Mesenchymal stem cell (in vitro differentiated cells and primary cell): ENCODE results near the gene KRTAP9-7.
"Not testable (repeated sequence)": the region's sequence is repeated elsewhere in the genome, so short reads cannot be mapped to it uniquely, and the experiment has no call there.

Source experiments
- DNase-seq: peaks from one replicate; pipeline ENCODE4 v3.0.0-alpha.2; 2013
- H2AFZ ChIP-seq: one replicate; pipeline ENCODE4 v1.6.1; 2013; ENCODE audit warnings: low read depth, mild to moderate bottlenecking, control low read depth, inconsistent platforms, low read length, moderate library complexity
- H2AK5ac ChIP-seq: 2 replicates; pipeline ENCODE4 v1.6.1; 2013; ENCODE audit warnings: low read length, moderate library complexity, mild to moderate bottlenecking, inconsistent platforms; ENCODE audit not compliant: severe bottlenecking
- H2BK120ac ChIP-seq: one replicate; pipeline ENCODE4 v1.6.1; 2013; ENCODE audit warnings: low read depth, mild to moderate bottlenecking, inconsistent platforms, low read length, moderate library complexity
- H2BK12ac ChIP-seq, 2 experiments: one replicate each; pipeline ENCODE4 v1.6.1; 2013; ENCODE audit warnings: inconsistent platforms in 2 of 2, low read length in 2 of 2, mild to moderate bottlenecking in 2 of 2, moderate library complexity in 2 of 2, control low read depth in 1 of 2
- H2BK15ac ChIP-seq: one replicate; pipeline ENCODE4 v1.6.1; 2013; ENCODE audit warnings: mild to moderate bottlenecking, low read depth, inconsistent platforms; ENCODE audit not compliant: poor library complexity, severe bottlenecking
- H2BK5ac ChIP-seq: 2 replicates; pipeline ENCODE4 v1.6.1; 2013; ENCODE audit warnings: low read depth, mild to moderate bottlenecking, low read length, control low read depth, inconsistent platforms; ENCODE audit not compliant: poor library complexity, severe bottlenecking
- H3K14ac ChIP-seq, 2 experiments: one replicate each; pipeline ENCODE4 v1.6.1; 2013; ENCODE audit warnings: inconsistent platforms in 2 of 2, low read length in 2 of 2, control low read depth in 1 of 2, mild to moderate bottlenecking in 1 of 2, moderate library complexity in 1 of 2
- H3K18ac ChIP-seq, 2 experiments: one replicate each; pipeline ENCODE4 v1.6.1; 2013; ENCODE audit warnings: inconsistent platforms in 2 of 2, low read length in 2 of 2, control low read depth in 1 of 2, low read depth in 1 of 2, mild to moderate bottlenecking in 1 of 2
- H3K23ac ChIP-seq, 2 experiments: one replicate each; pipeline ENCODE4 v1.6.1; 2013; ENCODE audit warnings: inconsistent platforms in 2 of 2, low read length in 2 of 2, mild to moderate bottlenecking in 2 of 2, moderate library complexity in 2 of 2, control low read depth in 1 of 2
- H3K27ac ChIP-seq: 2 replicates; pipeline ENCODE4 v1.5.1; 2013; ENCODE audit warnings: mild to moderate bottlenecking, moderate library complexity, low read length, control low read depth, inconsistent platforms; ENCODE audit not compliant: poor library complexity, severe bottlenecking
- H3K27me3 ChIP-seq, 2 experiments: 2 replicates each; pipeline versions ENCODE4 v1.6.1 to v1.7.0; 2013; ENCODE audit warnings: low read length in 2 of 2, mild to moderate bottlenecking in 2 of 2, moderate library complexity in 2 of 2, control low read depth in 1 of 2, inconsistent platforms in 1 of 2; ENCODE audit not compliant: control insufficient read depth in 1 of 2, insufficient read depth in 1 of 2
- H3K36me3 ChIP-seq, 2 experiments: 2 replicates each; pipeline versions ENCODE4 v1.6.1 to v1.7.0; 2013; ENCODE audit warnings: low read length in 2 of 2, control low read depth in 1 of 2, inconsistent platforms in 1 of 2, low read depth in 1 of 2, mild to moderate bottlenecking in 1 of 2; ENCODE audit not compliant: insufficient read depth in 2 of 2, control insufficient read depth in 1 of 2
- H3K4ac ChIP-seq, 2 experiments: one replicate each; pipeline ENCODE4 v1.6.1; 2013; ENCODE audit warnings: inconsistent platforms in 2 of 2, low read length in 2 of 2, mild to moderate bottlenecking in 2 of 2, moderate library complexity in 2 of 2, control low read depth in 1 of 2, low read depth in 1 of 2
- H3K4me1 ChIP-seq: 2 replicates; pipeline ENCODE4 v1.6.1; 2013; ENCODE audit warnings: low read depth, low read length, control low read depth; ENCODE audit not compliant: control insufficient read depth, insufficient read depth
- H3K4me2 ChIP-seq: 2 replicates; pipeline ENCODE4 v1.6.1; 2013; ENCODE audit warnings: low read length, mild to moderate bottlenecking, inconsistent platforms; ENCODE audit not compliant: poor library complexity, severe bottlenecking
- H3K4me3 ChIP-seq, 2 experiments: 2 replicates each; pipeline versions ENCODE4 v1.5.1 to v1.7.0; 2013; ENCODE audit warnings: low read length in 2 of 2, mild to moderate bottlenecking in 2 of 2, control low read depth in 1 of 2, low read depth in 1 of 2; ENCODE audit not compliant: insufficient read depth in 1 of 2
- H3K79me1 ChIP-seq: replicated peaks from 2 replicates; pipeline ENCODE4 v1.6.1; 2013; ENCODE audit warnings: mild to moderate bottlenecking, control low read depth, low read length, inconsistent platforms; ENCODE audit not compliant: poor library complexity, severe bottlenecking
- H3K9ac ChIP-seq: 2 replicates; pipeline ENCODE4 v1.7.0; 2013; ENCODE audit warnings: mild to moderate bottlenecking, low read length, moderate library complexity
- H3K9me3 ChIP-seq: 2 replicates; pipeline ENCODE4 v1.7.0; 2013; ENCODE audit warnings: mild to moderate bottlenecking, low read length; ENCODE audit not compliant: control insufficient read depth
- H4K8ac ChIP-seq: one replicate; pipeline ENCODE4 v1.6.1; 2013; ENCODE audit warnings: inconsistent platforms, mild to moderate bottlenecking, low read length, moderate library complexity
- H4K91ac ChIP-seq: one replicate; pipeline ENCODE4 v1.6.1; 2013; ENCODE audit warnings: mild to moderate bottlenecking, low read length, inconsistent platforms
- WGBS: methylation state at CpG from one replicate; pipeline ENCODE4 v1.1.7; 2013; ENCODE audit warnings: mixed read lengths; 5-methylcytosine and 5-hydroxymethylcytosine counted together

The KRTAP9-7 gene

DNA sequence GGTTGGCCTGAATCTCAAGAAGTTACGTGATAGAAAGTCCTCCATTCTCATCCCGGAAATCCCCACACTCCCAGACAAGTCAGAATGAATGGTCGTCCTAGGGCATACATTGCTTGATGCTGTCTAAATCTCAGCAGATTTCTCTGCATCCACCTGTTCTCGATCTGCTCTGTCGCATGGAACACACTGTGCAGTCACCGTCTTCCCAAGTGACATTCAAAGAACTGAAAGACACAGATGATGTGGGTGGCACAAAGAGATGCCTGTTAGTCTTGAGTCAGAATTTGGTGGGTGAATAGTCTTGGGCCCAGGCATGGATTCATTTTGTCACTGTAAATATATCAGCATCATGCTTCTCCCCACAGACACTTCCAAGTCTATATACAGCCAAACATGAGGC, 43.8 kb upstream of the KRTAP9-7 start:
- 86% methylated on average over 6 of the region's 6 CpGs for WGBS
- Histone ChIP-seq H2BK120ac (no peak overlapping the region), H2BK5ac (no peak overlapping the region), H3K79me1 (no peaks in the 10 kb centered on the region), H3K14ac (no peak overlapping the region), H2AK5ac (no peak overlapping the region), H3K27me3 (peaks cover 0 to 8% of the 10 kb centered on the region in 2 experiments), H3K23ac (no peak overlapping the region), H2AFZ (no peak overlapping the region), H3K4me2 (no peak overlapping the region), H3K27ac (no peak overlapping the region), H3K4me1 (peaks cover 4% of the 10 kb centered on the region), H2BK15ac (no peak overlapping the region), H2BK12ac (no peak overlapping the region), H3K4ac (no peak overlapping the region), H3K18ac (no peak overlapping the region), H3K4me3 (no peak overlapping the region), H4K8ac (no peak overlapping the region), H3K9ac (no peak overlapping the region), H4K91ac (no peak overlapping the region), H3K9me3 (no peaks in the 10 kb centered on the region), H3K36me3 (no peaks in the 10 kb centered on the region)
- no peak for DNase-seq

DNA sequence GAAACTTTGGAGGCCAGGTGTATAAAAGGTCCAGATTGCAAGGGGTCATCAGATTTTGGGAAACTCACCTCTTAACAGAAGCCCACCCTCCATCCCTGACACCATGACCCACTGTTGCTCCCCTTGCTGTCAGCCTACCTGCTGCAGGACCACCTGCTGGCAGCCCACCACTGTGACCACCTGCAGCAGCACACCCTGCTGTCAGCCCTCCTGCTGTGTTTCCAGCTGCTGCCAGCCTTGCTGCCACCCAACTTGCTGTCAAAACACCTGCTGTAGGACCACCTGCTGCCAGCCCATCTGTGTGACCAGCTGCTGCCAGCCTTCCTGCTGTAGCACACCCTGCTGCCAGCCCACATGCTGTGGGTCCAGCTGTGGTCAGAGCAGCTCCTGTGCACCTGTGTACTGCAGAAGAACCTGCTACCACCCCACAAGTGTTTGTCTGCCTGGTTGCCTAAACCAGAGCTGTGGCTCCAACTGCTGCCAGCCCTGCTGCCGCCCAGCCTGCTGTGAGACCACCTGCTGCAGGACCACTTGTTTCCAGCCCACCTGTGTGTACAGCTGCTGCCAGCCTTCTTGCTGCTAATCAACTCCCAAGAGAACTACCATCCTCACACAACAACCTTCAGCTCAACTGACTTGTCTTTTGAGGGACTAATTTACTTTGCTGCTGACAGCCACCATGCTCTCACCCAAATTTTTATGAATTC, 42.9 kb upstream of the KRTAP9-7 start, which contains the start of gene KRTAP9-3:
Gene KRTAP9-3 (plus strand): TSS at position 51 of the 707 bp plus-strand sequence. CDS start 53 bp downstream, at position 104.
- 94% methylated on average over 1 of the region's 1 CpG for WGBS
- H3K4me3 ChIP-seq, H3K4ac ChIP-seq, H2BK15ac ChIP-seq, H2BK5ac ChIP-seq, H3K9ac ChIP-seq, DNase-seq, H2AK5ac ChIP-seq, H3K4me2 ChIP-seq, H2BK12ac ChIP-seq, H3K27ac ChIP-seq, H3K9me3 ChIP-seq, H2BK120ac ChIP-seq, H3K4me1 ChIP-seq, H3K79me1 ChIP-seq, H3K36me3 ChIP-seq, H4K8ac ChIP-seq, H2AFZ ChIP-seq, H3K14ac ChIP-seq, H3K18ac ChIP-seq, H4K91ac ChIP-seq, H3K27me3 ChIP-seq: not testable (repeated sequence)
- H3K23ac ChIP-seq: peak within 1 kb of the TSS in 1 of 2 experiments; percentile 9

DNA sequence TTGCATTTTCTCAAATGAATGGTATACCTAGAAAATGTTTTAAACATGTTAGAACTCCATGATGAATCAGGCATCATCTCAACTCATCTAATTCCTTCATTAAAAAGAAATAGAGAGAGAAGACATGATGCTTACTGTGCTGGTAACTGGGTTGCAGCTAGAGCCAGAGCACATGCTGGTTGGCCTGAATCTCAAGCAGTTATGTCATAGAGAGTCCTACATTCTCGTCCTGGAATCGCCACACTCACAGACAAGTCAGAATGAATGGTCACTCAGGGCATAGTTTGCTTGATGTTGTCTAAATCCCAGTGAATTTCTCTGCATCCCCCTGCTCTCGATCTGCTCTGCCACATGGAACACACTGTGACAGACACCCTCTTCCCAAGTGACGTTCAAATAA, 38.4 kb upstream of the KRTAP9-7 start:
- not testable (repeated sequence) for H4K91ac ChIP-seq, H3K4me2 ChIP-seq
- 70% methylated on average over 2 of the region's 4 CpGs for whole genome bisulfite sequencing

DNA sequence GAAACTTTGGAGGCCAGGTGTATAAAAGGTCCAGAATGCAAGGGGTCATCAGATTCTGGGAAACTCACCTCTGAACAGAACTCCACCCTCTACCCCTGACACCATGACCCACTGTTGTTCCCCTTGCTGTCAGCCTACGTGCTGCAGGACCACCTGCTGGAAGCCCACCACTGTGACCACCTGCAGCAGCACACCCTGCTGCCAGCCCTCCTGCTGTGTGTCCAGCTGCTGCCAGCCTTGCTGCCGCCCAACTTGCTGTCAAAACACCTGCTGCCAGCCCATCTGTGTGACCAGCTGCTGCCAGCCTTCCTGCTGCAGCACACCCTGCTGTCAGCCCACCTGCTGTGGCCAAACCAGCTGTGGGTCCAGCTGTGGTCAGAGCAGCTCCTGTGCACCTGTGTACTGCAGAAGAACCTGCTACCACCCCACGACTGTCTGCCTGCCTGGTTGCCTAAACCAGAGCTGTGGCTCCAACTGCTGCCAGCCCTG, 37.5 kb upstream of the KRTAP9-7 start, which contains the start of gene KRTAP9-8:
Gene KRTAP9-8 (plus strand): TSS at position 51 of the 489 bp plus-strand sequence. CDS start 53 bp downstream, at position 104.
- not testable (repeated sequence) for H2BK5ac ChIP-seq, H2AFZ ChIP-seq, H2BK120ac ChIP-seq, H4K91ac ChIP-seq, H3K23ac ChIP-seq, H3K4me1 ChIP-seq, H3K9ac ChIP-seq, DNase-seq, H3K27ac ChIP-seq, H2BK12ac ChIP-seq, H3K79me1 ChIP-seq, H3K4me2 ChIP-seq, H3K4ac ChIP-seq, H2AK5ac ChIP-seq, H3K18ac ChIP-seq, H4K8ac ChIP-seq, H3K4me3 ChIP-seq, H3K9me3 ChIP-seq, H2BK15ac ChIP-seq, H3K36me3 ChIP-seq
- peaks cover 0 to 10% of the 10 kb centered on the region in 2 experiments for H3K27me3 ChIP-seq
- H3K14ac ChIP-seq: peak within 1 kb of the TSS in 1 of 2 experiments; percentile 41
- WGBS: 56% methylated on average over 2 of the region's 3 CpGs

More for the DNA sequence above, 38.4 kb upstream of the KRTAP9-7 start:
- H2BK15ac ChIP-seq, H3K9ac ChIP-seq, H3K23ac ChIP-seq, H3K4me3 ChIP-seq, H3K18ac ChIP-seq, H3K79me1 ChIP-seq, H3K4me1 ChIP-seq, H2AK5ac ChIP-seq, H2AFZ ChIP-seq, H3K36me3 ChIP-seq, H2BK12ac ChIP-seq, DNase-seq, H4K8ac ChIP-seq, H2BK5ac ChIP-seq, H3K4ac ChIP-seq, H3K27ac ChIP-seq, H2BK120ac ChIP-seq, H3K9me3 ChIP-seq: not testable (repeated sequence)
- H3K14ac ChIP-seq: peak overlapping the region in 1 of 2 experiments; percentile 41
- H3K27me3 ChIP-seq: peaks cover 0 to 10% of the 10 kb centered on the region in 2 experiments
